T-cell (primary cell): ENCODE measurements around the gene BCO2. TPM values are rescaled to one million over a fixed set of nuclear protein-coding genes. Genes with fewer than 3 reads are reported as not detected.

ENCODE experiments used
- ATAC-seq, 4 experiments: fragments of 200-7000 bp in 3 of 4; fragments of 150-1000 bp in 1 of 4; cut with Tn5 transposase; replicated peaks in 1 of 4; 1 replicate in 3 of 4; 2 replicates in 1 of 4; pipeline ENCODE4 v1.10.0; 2021; ENCODE audit warnings: moderate library complexity in 3 of 4, mild to moderate bottlenecking in 2 of 4, moderate number of reproducible peaks in 1 of 4
- CTCF ChIA-PET, 2 donors: fragments of 300-600 bp; sonication (Branson Sonifier 250); formaldehyde crosslinking; loops; one replicate each; lab custom pipeline; 2022; ENCODE audit warnings: antibody characterized with exemption in 2 of 2; lab: Charles Lee
- POLR2A ChIA-PET, 2 donors: fragments of 300-600 bp; sonication (Branson Sonifier 250); formaldehyde crosslinking; loops; one replicate each; lab custom pipeline; 2022; ENCODE audit warnings: antibody characterized with exemption in 2 of 2; lab: Charles Lee
- DNase-seq, 35 experiments: peaks; one replicate each; pipeline versions ENCODE4 v3.0.0 to v3.0.0-alpha.2; 2013 to 2023
- H3K27ac ChIP-seq: one replicate; pipeline ENCODE4 v1.5.1; 2013; ENCODE audit warnings: low read length
- H3K27me3 ChIP-seq, 2 experiments: replicated peaks in 1 of 2; 1 replicate in 1 of 2; 2 replicates in 1 of 2; pipeline versions ENCODE4 v1.6.1 to v1.7.0; 2013; ENCODE audit warnings: low read length in 1 of 2, mixed read lengths in 1 of 2; ENCODE audit not compliant: control insufficient read depth in 2 of 2, insufficient read depth in 2 of 2; ENCODE audit errors: extremely low read depth in 1 of 2
- H3K36me3 ChIP-seq, 2 donors: 1 replicate in 1 of 2; 2 replicates in 1 of 2; pipeline versions ENCODE4 v1.6.1 to v1.7.0; 2013; ENCODE audit warnings: low read length in 1 of 2; ENCODE audit not compliant: control insufficient read depth in 2 of 2, insufficient read depth in 1 of 2; ENCODE audit errors: extremely low read depth in 1 of 2
- H3K4me1 ChIP-seq, 2 experiments: 1 replicate in 1 of 2; 2 replicates in 1 of 2; pipeline versions ENCODE4 v1.6.1 to v1.7.0; 2013; ENCODE audit warnings: low read length in 2 of 2, mixed read lengths in 1 of 2; ENCODE audit not compliant: insufficient read depth in 2 of 2, control insufficient read depth in 1 of 2; ENCODE audit errors: extremely low read depth in 1 of 2
- H3K4me3 ChIP-seq, 2 donors: 1 replicate in 1 of 2; 2 replicates in 1 of 2; pipeline versions ENCODE4 v1.5.1 to v1.7.0; 2013; ENCODE audit warnings: mild to moderate bottlenecking in 2 of 2, low read length in 1 of 2, moderate library complexity in 1 of 2; ENCODE audit not compliant: control insufficient read depth in 1 of 2; ENCODE audit errors: extremely low read depth in 1 of 2
- H3K9me3 ChIP-seq: 2 replicates; pipeline ENCODE4 v1.7.0; 2013
- H3K27ac Mint-ChIP-seq, 2 donors: one replicate each; pipeline ENCODE4 v1.8.0; 2020 to 2021; ENCODE audit warnings: mild to moderate bottlenecking in 2 of 2, mixed read lengths in 2 of 2
- H3K27me3 Mint-ChIP-seq, 2 donors: one replicate each; pipeline ENCODE4 v1.8.0; 2021 to 2022; ENCODE audit warnings: mixed read lengths in 2 of 2
- H3K36me3 Mint-ChIP-seq: one replicate; pipeline ENCODE4 v1.8.0; 2021; ENCODE audit warnings: mixed read lengths
- H3K4me1 Mint-ChIP-seq, 3 donors: one replicate each; pipeline ENCODE4 v1.8.0; 2020 to 2022; ENCODE audit warnings: mixed read lengths in 3 of 3, mild to moderate bottlenecking in 1 of 3
- H3K4me3 Mint-ChIP-seq, 3 donors: one replicate each; pipeline ENCODE4 v1.8.0; 2020 to 2022; ENCODE audit warnings: mild to moderate bottlenecking in 3 of 3, mixed read lengths in 3 of 3, moderate library complexity in 3 of 3
- H3K9me3 Mint-ChIP-seq, 3 donors: one replicate each; pipeline ENCODE4 v1.8.0; 2020 to 2022; ENCODE audit warnings: mixed read lengths in 3 of 3
- WGBS: methylation state at CpG from one replicate; pipeline ENCODE4 v1.1.5; 2013; ENCODE audit warnings: missing lambda C conversion rate; ENCODE audit not compliant: insufficient coverage; 5-methylcytosine and 5-hydroxymethylcytosine counted together
- total RNA-seq, 35 experiments: library from RNA in 6 of 35; stranded (reverse) in 6 of 35; fragments of 120-200 nt in 1 of 35; gene quantifications; one replicate each; pipeline versions ENCODE4 v1.2.1 to v1.2.4 and lab custom pipeline; 2013 to 2026

Gene BCO2
- total RNA-seq, 5 donors from 2014 or later (not counting 1 experiment from before 2014, with no cell fraction given), result 1.5 to 3.2 (median 1.8) TPM

DNA sequence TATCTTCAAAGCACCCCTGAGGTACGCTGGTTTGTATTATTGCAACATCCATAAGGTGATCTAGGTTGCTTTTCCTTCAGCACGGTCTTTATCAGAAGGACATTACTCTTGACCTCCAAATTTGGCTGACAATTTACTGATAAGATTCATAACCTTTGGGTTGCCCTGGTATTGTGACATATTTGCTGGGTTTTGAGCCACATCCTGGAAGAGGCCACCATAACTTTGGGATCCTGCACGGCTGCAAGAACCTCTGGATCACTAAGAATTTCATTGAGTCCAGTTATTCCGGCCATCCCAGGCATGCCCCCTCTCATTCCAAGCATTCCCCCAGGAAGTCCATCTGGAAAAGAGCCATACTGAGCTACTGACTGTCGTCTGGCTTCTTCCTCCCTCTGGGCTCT is 91.9 kb downstream of the BCO2 start:
- H3K36me3 ChIP-seq, result no peaks in the 10 kb centered on the region
- 95% methylated on average over 4 of the region's 5 CpGs for WGBS
- CTCF ChIA-PET, result no interaction called here
- Mint-ChIP-seq H3K9me3 (no peaks in the 10 kb centered on the region), H3K27me3 (no peaks in the 10 kb centered on the region), H3K27ac (no peak overlapping the region), H3K4me3 (no peak overlapping the region), H3K36me3 (peaks cover 2% of the 10 kb centered on the region), H3K4me1 (no peaks in the 10 kb centered on the region)
- H3K27me3 ChIP-seq, result no peaks in the 10 kb centered on the region
- no peak overlapping the region for H3K4me3 ChIP-seq
- no peaks in the 10 kb centered on the region for H3K9me3 ChIP-seq
- no peak overlapping the region for H3K27ac ChIP-seq
- POLR2A ChIA-PET, result no interaction called here
- DNase-seq (no peak), ATAC-seq (no peak)
- H3K4me1 ChIP-seq, result no peaks in the 10 kb centered on the region

DNA sequence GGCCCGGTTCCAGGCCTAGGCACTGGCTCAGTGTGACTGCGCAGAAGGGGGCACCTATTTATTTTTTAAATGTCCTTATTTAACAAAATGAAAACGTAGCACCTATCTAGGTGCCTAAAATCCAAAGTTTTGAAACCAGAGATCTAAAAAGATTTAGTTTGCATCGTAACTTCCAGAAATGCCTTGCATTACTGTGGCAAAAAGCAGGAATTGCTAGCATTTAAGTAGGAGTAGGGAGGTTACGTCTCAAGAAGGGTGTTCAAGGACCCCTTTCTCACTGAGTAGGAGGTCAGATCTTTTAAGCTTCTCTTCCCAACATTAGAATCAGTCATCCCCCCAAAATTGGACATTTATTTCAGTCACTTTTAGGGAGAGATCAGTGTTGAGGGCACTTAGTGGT is 93.1 kb downstream of the BCO2 start:
- Histone ChIP-seq H3K4me3 (no peak overlapping the region), H3K27ac (no peak overlapping the region), H3K36me3 (no peaks in the 10 kb centered on the region), H3K9me3 (no peaks in the 10 kb centered on the region), H3K27me3 (no peaks in the 10 kb centered on the region), H3K4me1 (no peaks in the 10 kb centered on the region)
- H3K9me3 Mint-ChIP-seq, result no peaks in the 10 kb centered on the region
- no peak overlapping the region for H3K4me3 Mint-ChIP-seq
- no CpG with 5 or more reads among the region's 5 CpGs for WGBS
- ChIA-PET POLR2A (no interaction called here), CTCF (no interaction called here)
- no peak for ATAC-seq
- no peaks in the 10 kb centered on the region for H3K4me1 Mint-ChIP-seq
- DNase-seq, result no peak
- no peak overlapping the region for H3K27ac Mint-ChIP-seq
- peaks cover 6% of the 10 kb centered on the region for H3K36me3 Mint-ChIP-seq
- H3K27me3 Mint-ChIP-seq, result no peaks in the 10 kb centered on the region

Other genes with a start within 250 kb of the BCO2 start
- gene DIXDC1, start 238.2 kb upstream of the BCO2 start, total RNA-seq, result 1 to 10 TPM; 1.6 to 4.8 (median 3.4) TPM
- 10 to 100 TPM; 13.4 to 19.8 (median 18.7) TPM for gene DLAT, start 150.1 kb upstream of the BCO2 start, total RNA-seq
- gene PIH1D2, start 101.5 kb upstream of the BCO2 start, total RNA-seq, result under 1 TPM in 3 of 5 donors, not detected in 2; 0.30 to 0.44 (median 0.36) TPM
- gene NKAPD1, start 101.2 kb upstream of the BCO2 start, total RNA-seq, result 10 to 100 TPM; 14.6 to 22.1 (median 17.7) TPM
- 10 to 100 TPM; 13.8 to 23.7 (median 21.1) TPM for gene TIMM8B, start 88.8 kb upstream of the BCO2 start, total RNA-seq
- gene SDHD, start 88.6 kb upstream of the BCO2 start, total RNA-seq, result 10 to 100 TPM; 34.3 to 71.9 (median 69.6) TPM
- under 1 TPM; 0.20 to 0.53 (median 0.35) TPM for gene IL18, start 11.4 kb upstream of the BCO2 start, total RNA-seq
- under 1 TPM in 2 of 5 donors, not detected in 3; 0.30 to 0.70 TPM for gene TEX12, start 8.1 kb upstream of the BCO2 start, total RNA-seq
- gene PTS, start 50.9 kb downstream of the BCO2 start, total RNA-seq, result 10 to 100 TPM; 15.1 to 65.8 (median 21.0) TPM
- gene PLET1, start 85.3 kb downstream of the BCO2 start, total RNA-seq, result not detected